ENCODE measurements around the gene DOK7.

DNA sequence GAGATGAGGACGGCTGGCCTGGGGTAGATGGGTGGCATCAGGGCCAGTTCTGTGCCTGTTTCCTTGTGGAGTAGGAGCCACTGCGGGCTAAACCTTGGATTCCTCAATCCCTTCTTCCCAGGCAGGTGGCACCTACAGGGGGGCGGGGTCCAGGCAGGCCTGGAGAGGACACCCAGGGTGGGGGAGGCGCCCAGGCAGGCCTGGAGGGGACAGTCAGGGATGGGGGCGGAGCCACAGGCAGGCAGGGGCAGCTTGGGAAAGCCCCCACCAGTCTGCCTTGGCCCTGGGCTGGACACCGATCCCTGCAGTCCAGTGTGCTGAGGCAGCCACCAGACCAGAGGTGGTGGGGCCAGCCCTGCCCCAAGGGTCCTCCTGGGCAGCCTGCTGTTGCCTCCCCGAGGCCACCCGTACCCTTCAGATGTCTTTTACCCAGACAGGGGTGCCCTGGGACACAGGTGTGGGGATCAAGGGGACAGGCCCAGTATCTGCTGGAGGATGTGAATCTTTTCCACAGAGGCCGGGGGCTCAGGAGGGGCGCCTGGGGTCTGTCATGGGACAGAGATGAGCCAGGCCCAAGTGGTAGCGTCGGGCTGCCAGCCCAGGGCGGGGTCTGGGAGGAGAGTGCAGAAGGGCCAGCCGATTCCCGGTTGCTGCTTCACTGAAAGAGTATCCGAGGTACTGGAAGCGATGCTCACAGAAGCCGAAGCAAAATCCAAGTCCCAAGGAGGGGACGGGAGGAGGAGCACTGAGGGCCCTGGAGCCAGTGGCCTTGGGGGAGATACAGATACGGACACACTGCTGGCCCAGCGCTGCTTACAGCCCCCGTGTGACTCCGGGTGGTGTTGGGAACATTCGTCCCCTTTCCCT is 34.6 kb downstream of the DOK7 start:
- TF ChIP-seq, protein P1, sequence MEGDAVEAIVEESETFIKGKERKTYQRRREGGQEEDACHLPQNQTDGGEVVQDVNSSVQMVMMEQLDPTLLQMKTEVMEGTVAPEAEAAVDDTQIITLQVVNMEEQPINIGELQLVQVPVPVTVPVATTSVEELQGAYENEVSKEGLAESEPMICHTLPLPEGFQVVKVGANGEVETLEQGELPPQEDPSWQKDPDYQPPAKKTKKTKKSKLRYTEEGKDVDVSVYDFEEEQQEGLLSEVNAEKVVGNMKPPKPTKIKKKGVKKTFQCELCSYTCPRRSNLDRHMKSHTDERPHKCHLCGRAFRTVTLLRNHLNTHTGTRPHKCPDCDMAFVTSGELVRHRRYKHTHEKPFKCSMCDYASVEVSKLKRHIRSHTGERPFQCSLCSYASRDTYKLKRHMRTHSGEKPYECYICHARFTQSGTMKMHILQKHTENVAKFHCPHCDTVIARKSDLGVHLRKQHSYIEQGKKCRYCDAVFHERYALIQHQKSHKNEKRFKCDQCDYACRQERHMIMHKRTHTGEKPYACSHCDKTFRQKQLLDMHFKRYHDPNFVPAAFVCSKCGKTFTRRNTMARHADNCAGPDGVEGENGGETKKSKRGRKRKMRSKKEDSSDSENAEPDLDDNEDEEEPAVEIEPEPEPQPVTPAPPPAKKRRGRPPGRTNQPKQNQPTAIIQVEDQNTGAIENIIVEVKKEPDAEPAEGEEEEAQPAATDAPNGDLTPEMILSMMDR (IDR thresholded peaks at IDR 0.05): no peak
- TF ChIP-seq POLR2A (IDR thresholded peaks at IDR 0.05) (no peak), POLR2AphosphoS5 (IDR thresholded peaks at IDR 0.05) (no peak)
